Measurements from ENCODE around the gene RNASE8.

RNASE8 gene

GRCh38 chr14:21090194-21090939 lies 32.7 kb downstream of the RNASE8 start:
- Histone ChIP-seq H3K4me1 (peaks cover 0 to 12% (median 3%) of the 10 kb centered on the region in 4 donors), H3K27me3 (no peaks in the 10 kb centered on the region), H3K4me3 (no peak overlapping the region), H3K36me3 (peaks cover 7 to 72% (median 32%) of the 10 kb centered on the region in 3 donors), H3K9me3 (no peaks in the 10 kb centered on the region), H3K27ac (peak overlapping the region in 1 of 2 donors; percentile 15)
- TF ChIP-seq CTCF (IDR thresholded peaks at IDR 0.05): peak; percentile 52 to 55
- DNase-seq: peak in 1 of 2 donors; percentile 69
- intact Hi-C loops (cut with DNase I; ENCODE audit: low total_unique reads): loop anchor here (2.0 to 5.0 kb wide), 2 partner anchors 22 to 292 kb away; partner anchors contain the start of gene SUPT16H

GRCh38 chr14:21090940-21091663 lies 33.5 kb downstream of the RNASE8 start:
- peaks cover 0 to 64% (median 25%) of the 10 kb centered on the region in 3 donors for H3K36me3 ChIP-seq
- TF ChIP-seq CTCF (IDR thresholded peaks at IDR 0.05): no peak

GRCh38 chr14:21091821-21092272 lies 34.2 kb downstream of the RNASE8 start:
- H3K4me1 ChIP-seq: peaks cover 0 to 26% (median 14%) of the 10 kb centered on the region in 4 donors
- no peak for DNase-seq
- H3K36me3 ChIP-seq: peaks cover 0 to 61% (median 25%) of the 10 kb centered on the region in 3 donors
- intact Hi-C loops (cut with DNase I; ENCODE audit: low total_unique reads): loop anchor here (1.0 to 5.0 kb wide), 3 partner anchors 14 to 290 kb away; partner anchors contain the start of gene SUPT16H
- H3K9me3 ChIP-seq: no peaks in the 10 kb centered on the region
- no peak overlapping the region for H3K4me3 ChIP-seq
- no peak for TF ChIP-seq CTCF (IDR thresholded peaks at IDR 0.05)
- H3K27ac ChIP-seq: peak overlapping the region; percentile 29 to 47
- no peaks in the 10 kb centered on the region for H3K27me3 ChIP-seq

More at GRCh38 chr14:21090940-21091663, 33.5 kb downstream of the RNASE8 start:
- H3K27me3 ChIP-seq: no peaks in the 10 kb centered on the region
- no peaks in the 10 kb centered on the region for H3K9me3 ChIP-seq
- H3K4me1 ChIP-seq: peaks cover 0 to 19% (median 7%) of the 10 kb centered on the region in 4 donors
- intact Hi-C loops (cut with DNase I; ENCODE audit: low total_unique reads): loop anchor here (1.0 to 5.0 kb wide), 3 partner anchors 15 to 291 kb away; partner anchors contain the start of gene SUPT16H
- DNase-seq: no peak
- H3K27ac ChIP-seq: peak overlapping the region in 1 of 2 donors; percentile 15
- no peak overlapping the region for H3K4me3 ChIP-seq

GRCh38 chr14:21092273-21093011 lies 34.8 kb downstream of the RNASE8 start:
- H3K4me1 ChIP-seq: peaks cover 0 to 26% (median 20%) of the 10 kb centered on the region in 4 donors
- H3K27ac ChIP-seq: peak overlapping the region; percentile 29 to 47
- no peak overlapping the region for H3K4me3 ChIP-seq
- H3K9me3 ChIP-seq: no peaks in the 10 kb centered on the region
- TF ChIP-seq CTCF (IDR thresholded peaks at IDR 0.05): peak; percentile 100
- DNase-seq: peak; percentile 77 to 89
- H3K36me3 ChIP-seq: peaks cover 0 to 55% (median 25%) of the 10 kb centered on the region in 3 donors
- intact Hi-C loops (cut with DNase I; ENCODE audit: low total_unique reads): loop anchor here (5.0 kb wide), 1 partner anchor 290 kb away; the partner anchor contains the start of gene SUPT16H
- no peaks in the 10 kb centered on the region for H3K27me3 ChIP-seq

- no peak for TF ChIP-seq CTCF (IDR thresholded peaks at IDR 0.05)
- no peak for DNase-seq
- Histone ChIP-seq H3K9me3 (no peaks in the 10 kb centered on the region), H3K27ac (no peak overlapping the region), H3K27me3 (no peaks in the 10 kb centered on the region), H3K36me3 (peaks cover 0 to 50% (median 25%) of the 10 kb centered on the region in 3 donors), H3K4me3 (no peak overlapping the region), H3K4me1 (peaks cover 0 to 24% (median 24%) of the 10 kb centered on the region in 4 donors)
- intact Hi-C loops (cut with DNase I; ENCODE audit: low total_unique reads): loop anchor here (5.0 kb wide), 1 partner anchor 289 kb away; the partner anchor contains the start of gene SUPT16H
These were observed 35.4 kb downstream of the RNASE8 start for GRCh38 chr14:21093018-21093417.
